Measurements from ENCODE around the gene THAP10. TPM values are rescaled to one million over a fixed set of nuclear protein-coding genes. Genes with fewer than 3 reads are reported as not detected.

Gene THAP10
- total and polyA plus RNA-seq, 2 donors (not counting 1 experiment from before 2014, with no cell fraction given): 0.07 to 0.37 TPM

GRCh38 chr15:70852501-70853317 lies 39.5 kb downstream of the THAP10 start:
- Mint-ChIP-seq H3K4me3 (peak overlapping the region; percentile 62), H3K9me3 (ENCODE audit: insufficient read depth) (no peaks in the 10 kb centered on the region), H3K27me3 (peaks cover 60% of the 10 kb centered on the region), H3K4me1 (peaks cover 11% of the 10 kb centered on the region), H3K27ac (no peak overlapping the region)
- H3K79me2 ChIP-seq (ENCODE audit: control insufficient read depth, insufficient read depth, low read length): no peaks in the 10 kb centered on the region
- H3K27ac ChIP-seq (ENCODE audit: low read length in 2 of 2): no peak overlapping the region
- H3K27me3 ChIP-seq (replicated peaks in 1 of 4; ENCODE audit: control extremely low read depth in 1 of 4, control insufficient read depth in 3 of 4, insufficient read depth in 4 of 4, low read length in 3 of 4): peaks cover 0 to 24% (median 20%) of the 10 kb centered on the region in 4 experiments
- no peak overlapping the region for H3K9ac ChIP-seq (ENCODE audit: low read length)
- H3K4me3 ChIP-seq (ENCODE audit: control extremely low read depth in 1 of 5, extremely low read depth in 1 of 5, insufficient read depth in 1 of 5, low read depth in 2 of 5, low read length in 4 of 5): no peak overlapping the region
- H3K4me1 ChIP-seq (ENCODE audit: control insufficient read depth in 2 of 2, insufficient read depth in 2 of 2, low read length in 2 of 2): peaks cover 0 to 9% of the 10 kb centered on the region in 2 donors
- H3K36me3 ChIP-seq (replicated peaks in 1 of 2; ENCODE audit: control extremely low read depth in 1 of 2, control insufficient read depth in 1 of 2, extremely low read depth in 1 of 2, insufficient read depth in 2 of 2, low read length in 1 of 2): no peaks in the 10 kb centered on the region
- intact Hi-C loops (cut with micrococcal nuclease): no loop called here
- ChIA-PET POLR2A (no interaction called here), CTCF (interaction anchor here (0.9 to 1.1 kb wide), 3 partner anchors 13 to 28 kb away, joined by 3 to 4 read pairs (median 3); no protein-coding TSS in a partner anchor)
- no peak for ATAC-seq (ENCODE audit: low read depth)
- DNase-seq: no peak
- peaks cover 0 to 2% (median 0%) of the 10 kb centered on the region in 3 donors for H3K9me3 ChIP-seq (ENCODE audit: control extremely low read depth in 1 of 3, control insufficient read depth in 2 of 3, insufficient read depth in 1 of 3, low read length in 2 of 3)
- H3K4me2 ChIP-seq (replicated peaks; ENCODE audit: low read depth, low read length, poor library complexity, severe bottlenecking): no peak overlapping the region
- TF ChIP-seq EZH2 (IDR thresholded peaks at IDR 0.05; ENCODE audit: borderline replicate concordance, insufficient read depth, low read depth, low read length, poor library complexity, severe bottlenecking) (no peak), CTCF (IDR thresholded peaks at IDR 0.05) (no peak)
- WGBS (ENCODE audit: insufficient coverage): 98% methylated on average over 6 of the region's 11 CpGs
- H4K20me1 ChIP-seq (ENCODE audit: control insufficient read depth, insufficient read depth, low read length, poor library complexity, severe bottlenecking): no peaks in the 10 kb centered on the region
- H2AFZ ChIP-seq (ENCODE audit: insufficient read depth, low read depth, low read length, poor library complexity, severe bottlenecking): no peak overlapping the region

GRCh38 chr15:70851889-70852288 lies 40.3 kb downstream of the THAP10 start:
- TF ChIP-seq EZH2 (IDR thresholded peaks at IDR 0.05; ENCODE audit: borderline replicate concordance, insufficient read depth, low read depth, low read length, poor library complexity, severe bottlenecking) (no peak), CTCF (IDR thresholded peaks at IDR 0.05) (no peak)
- Histone ChIP-seq H3K4me2 (replicated peaks; ENCODE audit: low read depth, low read length, poor library complexity, severe bottlenecking) (no peak overlapping the region), H4K20me1 (ENCODE audit: control insufficient read depth, insufficient read depth, low read length, poor library complexity, severe bottlenecking) (no peaks in the 10 kb centered on the region), H3K36me3 (replicated peaks in 1 of 2; ENCODE audit: control extremely low read depth in 1 of 2, control insufficient read depth in 1 of 2, extremely low read depth in 1 of 2, insufficient read depth in 2 of 2, low read length in 1 of 2) (no peaks in the 10 kb centered on the region), H3K27ac (ENCODE audit: low read length in 2 of 2) (no peak overlapping the region), H3K4me3 (ENCODE audit: control extremely low read depth in 1 of 5, extremely low read depth in 1 of 5, insufficient read depth in 1 of 5, low read depth in 2 of 5, low read length in 4 of 5) (no peak overlapping the region), H3K4me1 (ENCODE audit: control insufficient read depth in 2 of 2, insufficient read depth in 2 of 2, low read length in 2 of 2) (peaks cover 0 to 9% of the 10 kb centered on the region in 2 donors), H2AFZ (ENCODE audit: insufficient read depth, low read depth, low read length, poor library complexity, severe bottlenecking) (no peak overlapping the region), H3K9me3 (ENCODE audit: control extremely low read depth in 1 of 3, control insufficient read depth in 2 of 3, insufficient read depth in 1 of 3, low read length in 2 of 3) (peaks cover 0 to 2% (median 0%) of the 10 kb centered on the region in 3 donors), H3K9ac (ENCODE audit: low read length) (no peak overlapping the region), H3K79me2 (ENCODE audit: control insufficient read depth, insufficient read depth, low read length) (no peaks in the 10 kb centered on the region), H3K27me3 (replicated peaks in 1 of 4; ENCODE audit: control extremely low read depth in 1 of 4, control insufficient read depth in 3 of 4, insufficient read depth in 4 of 4, low read length in 3 of 4) (peaks cover 0 to 24% (median 20%) of the 10 kb centered on the region in 4 experiments)
- DNase-seq (no peak), ATAC-seq (ENCODE audit: low read depth) (no peak)
- Mint-ChIP-seq H3K9me3 (ENCODE audit: insufficient read depth) (no peaks in the 10 kb centered on the region), H3K4me1 (peaks cover 11% of the 10 kb centered on the region), H3K27me3 (peaks cover 62% of the 10 kb centered on the region), H3K27ac (no peak overlapping the region), H3K4me3 (no peak overlapping the region)
- WGBS (ENCODE audit: insufficient coverage): 96% methylated on average over 6 of the region's 6 CpGs
- ChIA-PET CTCF (interaction anchor here (0.9 to 1.1 kb wide), 3 partner anchors 12 to 27 kb away, joined by 3 to 4 read pairs (median 3); no protein-coding TSS in a partner anchor), POLR2A (no interaction called here)
- intact Hi-C loops (cut with micrococcal nuclease): no loop called here

All from B cell (primary cell).